ENCODE measurements around the gene CHIA. TPM values are rescaled to one million over a fixed set of nuclear protein-coding genes. Genes with fewer than 3 reads are reported as not detected.

Gene CHIA
- total and polyA plus RNA-seq, 9 of the 15 experiments (the other 6 are each of a cell fraction or from before 2014, with no cell fraction given): not detected

- TF ChIP-seq RFX5 (IDR thresholded peaks at IDR 0.05; ENCODE audit: low read depth, low read length) (no peak), ZBTB17 (CRISPR knock-in tag; IDR thresholded peaks at IDR 0.05) (no peak), THAP12 (CRISPR knock-in tag; IDR thresholded peaks at IDR 0.05) (no peak), SUPT5H (IDR thresholded peaks at IDR 0.05) (no peak), MTA3 (IDR thresholded peaks at IDR 0.05; ENCODE audit: borderline replicate concordance) (no peak), ZKSCAN1 (IDR thresholded peaks at IDR 0.05; ENCODE audit: low read depth, low read length) (no peak), DACH1 (IDR thresholded peaks at IDR 0.05; ENCODE audit: partially characterized antibody) (no peak), SRSF7 (optimal IDR thresholded peaks at IDR 0.05; ENCODE audit: low read depth, low read length) (no peak)
Observed at GRCh38 chr1:111272081-111272480, 18.6 kb upstream of the CHIA start (continued).

- H3K4me3 ChIP-seq: no peak overlapping the region
- H3K9ac ChIP-seq (ENCODE audit: insufficient read depth in 1 of 2, low read depth in 2 of 2, low read length in 2 of 2): no peak overlapping the region
- H3K9me3 ChIP-seq (replicated peaks; ENCODE audit: control insufficient read depth, insufficient read depth, low read depth, low read length): no peaks in the 10 kb centered on the region
- H3K27me3 ChIP-seq (ENCODE audit: control insufficient read depth in 2 of 2, insufficient read depth in 2 of 2, low read length in 2 of 2): peaks cover 19 to 29% of the 10 kb centered on the region in 2 experiments
- intact Hi-C loops (cut with micrococcal nuclease): no loop called here
- 1% methylated on average over 4 of the region's 4 CpGs for WGBS (ENCODE audit: insufficient coverage, low coverage, missing lambda C conversion rate)
- in situ Hi-C loops (cut with MboI): no loop called here
- H4K20me1 ChIP-seq (replicated peaks; ENCODE audit: control insufficient read depth, insufficient read depth, low read length): no peaks in the 10 kb centered on the region
- no peak for ATAC-seq
- no TSS peak for BruUV-seq (replicated peaks)
- FAIRE-seq: no peak
- no peak overlapping the region for H3K4me2 ChIP-seq (ENCODE audit: insufficient read depth, low read length)
- no peak for DNase-seq (ENCODE audit: extremely low read depth in 1 of 4, low spot score in 3 of 4)
- POLR2A ChIA-PET: interaction anchor here (0.8 to 1.0 kb wide), 2 partner anchors 10 to 22 kb away, joined by 3 read pairs; no protein-coding TSS in a partner anchor
- no peak overlapping the region for H2AFZ ChIP-seq (ENCODE audit: low read depth, low read length)
- peaks cover 0 to 9% of the 10 kb centered on the region in 2 experiments; a peak in 2 of 5 replicates for H3K4me1 ChIP-seq (replicated peaks in 1 of 2; ENCODE audit: control insufficient read depth in 2 of 2, insufficient read depth in 2 of 2, low read length in 2 of 2)
- no peaks in the 10 kb centered on the region for H3K9me1 ChIP-seq (ENCODE audit: control insufficient read depth, insufficient read depth, low read length)
- no peak overlapping the region for H3K27ac ChIP-seq (ENCODE audit: extremely low read depth, low read depth, low read length)
- CTCF ChIA-PET (ENCODE audit: low intra/inter-chr PET ratio): no interaction called here
- no peaks in the 10 kb centered on the region for H3K36me3 ChIP-seq (ENCODE audit: control insufficient read depth, insufficient read depth, low read length)
- H3K79me2 ChIP-seq (ENCODE audit: control insufficient read depth, insufficient read depth, low read length): no peaks in the 10 kb centered on the region
- TF ChIP-seq IRF1 (CRISPR knock-in tag; IDR thresholded peaks at IDR 0.05; ENCODE audit: borderline replicate concordance): no peak
- no peak for TF ChIP-seq ZNF133 (CRISPR knock-in tag; IDR thresholded peaks at IDR 0.05)
- no peak for TF ChIP-seq KDM5B (IDR thresholded peaks at IDR 0.05; ENCODE audit: insufficient replicate concordance, low read depth, low read length)
- TF ChIP-seq ZFP1 (CRISPR knock-in tag; IDR thresholded peaks at IDR 0.05): no peak
- TF ChIP-seq RB1 (IDR thresholded peaks at IDR 0.05; ENCODE audit: low read depth): no peak
- TF ChIP-seq ZNF583 (CRISPR knock-in tag; IDR thresholded peaks at IDR 0.05): no peak
- TF ChIP-seq ZBTB1 (CRISPR knock-in tag; IDR thresholded peaks at IDR 0.05; ENCODE audit: borderline replicate concordance, low read depth): no peak
- no peak for TF ChIP-seq C11orf30 (IDR thresholded peaks at IDR 0.05; ENCODE audit: low read depth)
Observed at GRCh38 chr1:111274653-111275052, 16.0 kb upstream of the CHIA start.
